KMS-11 (cell line): ENCODE results near the gene CFAP107.

Experiments
- H2AFZ ChIP-seq: fragments of 200-600 bp; sonication (generic); 2 replicates; pipeline ENCODE4 v1.6.1; 2016; ENCODE audit warnings: antibody characterized with exemption, mixed run types, low read depth
- H3K27ac ChIP-seq: fragments of 200-600 bp; sonication (generic); 2 replicates; pipeline ENCODE4 v1.6.1; 2016; ENCODE audit warnings: mild to moderate bottlenecking, mixed run types
- H3K27me3 ChIP-seq: fragments of 200-600 bp; sonication (generic); 2 replicates; pipeline ENCODE4 v1.6.1; 2017; ENCODE audit warnings: mild to moderate bottlenecking, low read depth, mixed run types, moderate library complexity; ENCODE audit not compliant: insufficient read depth
- H3K36me3 ChIP-seq: fragments of 200-600 bp; sonication (generic); 2 replicates; pipeline ENCODE4 v1.6.1; 2017; ENCODE audit warnings: mild to moderate bottlenecking, mixed run types; ENCODE audit not compliant: insufficient read depth
- H3K4me1 ChIP-seq: fragments of 200-600 bp; sonication (generic); 2 replicates; pipeline ENCODE4 v1.6.1; 2016; ENCODE audit warnings: mild to moderate bottlenecking, low read depth, mixed run types; ENCODE audit not compliant: poor library complexity, severe bottlenecking
- H3K4me2 ChIP-seq: fragments of 200-600 bp; sonication (generic); 2 replicates; pipeline ENCODE4 v1.7.0; 2016; ENCODE audit warnings: mild to moderate bottlenecking, mixed run types
- H3K4me3 ChIP-seq: fragments of 200-600 bp; sonication (generic); IDR thresholded peaks from 2 replicates; pipeline ENCODE4 v1.6.1; 2017; ENCODE audit warnings: low read depth, low read length, mixed read lengths; ENCODE audit not compliant: insufficient read depth
- H3K79me2 ChIP-seq: fragments of 200-600 bp; sonication (generic); 2 replicates; pipeline ENCODE4 v1.6.1; 2016; ENCODE audit warnings: low read depth, mixed run types; ENCODE audit not compliant: insufficient read depth
- H3K9ac ChIP-seq: fragments of 200-600 bp; sonication (generic); 2 replicates; pipeline ENCODE4 v1.6.1; 2016; ENCODE audit warnings: mild to moderate bottlenecking, mixed run types
- H4K20me1 ChIP-seq: fragments of 200-600 bp; sonication (generic); 2 replicates; pipeline ENCODE4 v1.6.1; 2016; ENCODE audit warnings: mild to moderate bottlenecking, mixed run types; ENCODE audit not compliant: insufficient read depth
- CTCF ChIP-seq: fragments of 200-600 bp; sonication (generic); conservative IDR thresholded peaks from 2 replicates; pipeline ENCODE4 v1.6.1; 2017; ENCODE audit warnings: low read depth, mild to moderate bottlenecking, antibody characterized with exemption, low read length, moderate library complexity, mixed read lengths

The CFAP107 gene

GRCh38 chr1:12706061-12706460 is 39.9 kb upstream of the CFAP107 start:
- no peaks in the 10 kb centered on the region for H3K79me2 ChIP-seq
- peaks cover 2% of the 10 kb centered on the region; the same call in 1 of the 2 replicates for H3K27me3 ChIP-seq
- no peaks in the 10 kb centered on the region for H3K4me1 ChIP-seq
- H3K4me2 ChIP-seq: no peak overlapping the region
- no peaks in the 10 kb centered on the region for H4K20me1 ChIP-seq
- H3K27ac ChIP-seq: no peak overlapping the region
- TF ChIP-seq CTCF: no peak
- no peak overlapping the region for H2AFZ ChIP-seq
- H3K9ac ChIP-seq: no peak overlapping the region
- no peak overlapping the region for H3K4me3 ChIP-seq
- H3K36me3 ChIP-seq: no peaks in the 10 kb centered on the region

- no peaks in the 10 kb centered on the region for H3K4me1 ChIP-seq
- no peak overlapping the region for H3K4me3 ChIP-seq
- H2AFZ ChIP-seq: no peak overlapping the region
- no peak for TF ChIP-seq CTCF
- H3K27ac ChIP-seq: no peak overlapping the region
- no peaks in the 10 kb centered on the region for H3K79me2 ChIP-seq
- H3K27me3 ChIP-seq: peaks cover 7% of the 10 kb centered on the region; the same call in 1 of the 2 replicates
- H3K36me3 ChIP-seq: no peaks in the 10 kb centered on the region
- no peak overlapping the region for H3K4me2 ChIP-seq
- no peaks in the 10 kb centered on the region for H4K20me1 ChIP-seq
- H3K9ac ChIP-seq: no peak overlapping the region
Measured at GRCh38 chr1:12708396-12709090, 37.5 kb upstream of the CFAP107 start.

- H3K36me3 ChIP-seq: no peaks in the 10 kb centered on the region
- no peak overlapping the region for H3K4me3 ChIP-seq
- H3K27me3 ChIP-seq: peaks cover 7% of the 10 kb centered on the region; the same call in 1 of the 2 replicates
- no peaks in the 10 kb centered on the region for H4K20me1 ChIP-seq
- H2AFZ ChIP-seq: no peak overlapping the region
- no peaks in the 10 kb centered on the region for H3K79me2 ChIP-seq
- no peaks in the 10 kb centered on the region for H3K4me1 ChIP-seq
- no peak overlapping the region for H3K4me2 ChIP-seq
- no peak overlapping the region for H3K9ac ChIP-seq
- H3K27ac ChIP-seq: no peak overlapping the region
- no peak for TF ChIP-seq CTCF
Measured at GRCh38 chr1:12709091-12709491, 36.9 kb upstream of the CFAP107 start.

- Histone ChIP-seq H3K4me1 (no peaks in the 10 kb centered on the region), H3K4me3 (no peak overlapping the region), H3K27ac (no peak overlapping the region), H2AFZ (no peak overlapping the region), H3K36me3 (no peaks in the 10 kb centered on the region), H3K27me3 (peaks cover 7% of the 10 kb centered on the region; the same call in 1 of the 2 replicates), H3K79me2 (no peaks in the 10 kb centered on the region), H3K4me2 (no peak overlapping the region), H4K20me1 (no peaks in the 10 kb centered on the region), H3K9ac (no peak overlapping the region)
- no peak for TF ChIP-seq CTCF
Measured at GRCh38 chr1:12709696-12710095, 36.3 kb upstream of the CFAP107 start.
